ELF-1 (cell line): Measurements from ENCODE around the gene DNAJC4.

ENCODE experiments used
- DNase-seq: peaks from one replicate; pipeline ENCODE4 v3.0.0-alpha.2; 2016; ENCODE audit warnings: low read depth, low spot score

The DNAJC4 gene, protein sequence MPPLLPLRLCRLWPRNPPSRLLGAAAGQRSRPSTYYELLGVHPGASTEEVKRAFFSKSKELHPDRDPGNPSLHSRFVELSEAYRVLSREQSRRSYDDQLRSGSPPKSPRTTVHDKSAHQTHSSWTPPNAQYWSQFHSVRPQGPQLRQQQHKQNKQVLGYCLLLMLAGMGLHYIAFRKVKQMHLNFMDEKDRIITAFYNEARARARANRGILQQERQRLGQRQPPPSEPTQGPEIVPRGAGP

DNA sequence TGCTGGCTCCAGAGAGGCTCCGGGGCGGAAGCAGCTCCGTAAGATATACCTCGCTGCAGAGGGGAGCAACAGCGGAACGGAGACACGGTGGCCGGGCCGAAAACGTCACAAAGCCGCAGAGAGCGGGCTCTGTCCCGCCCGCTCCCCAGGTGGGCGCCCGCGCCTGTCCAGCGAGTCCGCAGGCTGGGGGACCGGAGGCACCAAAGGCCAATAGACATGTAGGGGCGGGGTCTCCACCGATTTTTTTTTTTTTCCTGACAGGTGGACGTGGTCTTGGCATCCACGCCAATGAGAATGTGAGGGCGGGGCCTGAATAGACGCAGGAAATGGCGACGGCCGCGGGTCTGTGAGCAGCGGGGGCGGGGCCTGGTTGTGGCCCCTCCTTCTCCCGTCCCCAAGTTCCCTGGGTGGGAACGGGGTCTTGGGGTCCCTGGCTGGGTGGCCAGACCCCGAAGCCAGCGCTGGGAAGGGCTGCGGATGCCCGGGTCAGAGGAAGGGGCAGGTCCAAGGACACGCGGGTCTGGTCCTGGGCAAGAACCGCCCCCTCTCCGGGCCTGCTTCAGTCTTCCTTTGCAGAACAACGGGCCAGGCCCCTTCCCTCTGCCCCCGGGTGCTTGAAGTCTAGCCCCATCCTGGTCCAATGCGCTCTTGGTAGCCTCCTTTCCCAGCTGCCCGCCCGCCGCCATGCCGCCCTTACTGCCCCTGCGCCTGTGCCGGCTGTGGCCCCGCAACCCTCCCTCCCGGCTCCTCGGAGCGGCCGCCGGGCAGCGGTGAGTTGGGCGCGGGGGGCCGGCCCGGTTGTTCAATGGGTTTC is at the start of gene DNAJC4:
Gene DNAJC4 (plus strand): TSS at position 378 of the 814 bp plus-strand sequence. CDS start 307 bp downstream, at position 685.
- DNase-seq: peak; percentile 97

DNA sequence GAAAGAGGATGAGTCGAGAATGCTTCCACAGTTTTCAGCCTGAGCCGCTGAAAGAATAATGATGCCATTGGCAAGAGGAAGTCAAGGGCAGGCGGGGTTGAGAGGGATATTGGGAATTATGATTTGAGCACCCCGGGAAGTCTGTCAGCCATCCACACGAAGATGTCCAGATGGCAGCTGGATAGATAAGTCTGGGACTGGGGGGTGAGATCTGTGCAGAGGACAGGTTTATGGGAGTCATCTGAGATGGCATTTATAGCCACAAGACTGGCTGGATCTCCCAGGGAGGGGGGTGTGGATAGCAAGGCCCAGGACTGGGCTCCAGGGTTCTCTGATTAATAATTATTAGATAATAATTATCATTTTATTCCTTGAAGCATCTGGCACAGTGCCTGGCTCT is 49.5 kb upstream of the DNAJC4 start:
- DNase-seq: no peak

DNA sequence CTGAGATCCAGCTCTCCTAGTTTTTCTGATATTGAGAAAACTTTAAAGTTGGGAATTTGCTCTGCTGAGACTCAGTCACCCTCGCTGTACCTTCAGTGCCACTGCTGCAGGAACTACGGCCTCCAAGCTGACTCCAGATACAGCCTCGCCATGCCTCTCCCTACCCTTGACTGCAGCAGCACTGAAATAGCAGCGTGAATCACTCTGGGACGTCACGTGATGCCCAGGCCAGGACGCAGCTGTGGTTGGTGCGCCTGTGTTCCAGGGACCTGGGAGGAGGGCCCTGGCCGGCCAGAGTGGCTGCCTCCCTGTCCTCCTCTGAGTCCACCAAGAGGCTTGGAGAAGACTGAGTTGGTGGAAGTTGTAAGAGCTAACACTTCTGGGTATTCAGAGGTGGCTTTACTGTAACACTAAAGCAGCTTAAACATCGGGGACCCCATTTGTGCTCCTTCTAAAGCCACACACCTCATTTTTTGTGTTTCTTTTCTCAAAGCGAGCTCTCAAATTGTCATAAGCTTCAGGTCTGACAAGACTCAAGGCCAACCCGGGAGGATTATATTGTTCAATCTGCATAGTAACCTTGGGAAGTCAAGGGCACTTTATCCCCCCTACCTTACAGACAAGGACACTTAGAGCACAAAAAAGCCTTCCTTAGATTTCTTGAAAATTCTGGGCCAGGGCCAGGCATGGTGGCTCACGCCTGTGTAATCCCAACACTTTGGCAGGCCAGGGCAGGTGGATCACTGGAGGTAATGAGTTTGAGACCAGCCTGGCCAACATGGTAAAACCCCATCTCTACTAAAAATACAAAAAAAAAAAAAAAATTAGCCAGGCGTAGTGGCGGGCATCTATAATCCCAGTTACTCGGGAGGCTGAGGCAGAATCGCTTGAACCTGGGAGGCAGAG is 48.6 kb upstream of the DNAJC4 start:
- DNase-seq: peak; percentile 91

DNA sequence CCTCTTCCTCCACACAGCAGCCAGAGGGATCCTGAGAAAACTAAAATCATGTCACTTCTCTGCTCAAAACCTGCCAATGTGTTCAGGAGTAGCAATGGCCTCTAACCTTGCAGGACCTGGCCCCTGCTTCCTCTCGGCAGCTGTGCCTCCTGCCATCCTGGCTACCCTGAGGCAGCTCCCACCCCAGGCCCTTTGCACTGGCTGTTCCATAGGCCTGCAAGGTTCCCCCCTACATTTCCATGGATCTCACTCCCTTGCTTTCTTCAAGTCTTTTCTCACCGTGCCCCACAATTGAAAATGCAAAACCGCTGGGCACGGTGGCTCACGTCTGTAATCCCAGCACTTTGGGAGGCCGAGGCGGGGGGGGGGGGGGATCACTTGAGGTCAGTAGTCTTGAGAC is 46.5 kb upstream of the DNAJC4 start:
- no peak for DNase-seq

DNA sequence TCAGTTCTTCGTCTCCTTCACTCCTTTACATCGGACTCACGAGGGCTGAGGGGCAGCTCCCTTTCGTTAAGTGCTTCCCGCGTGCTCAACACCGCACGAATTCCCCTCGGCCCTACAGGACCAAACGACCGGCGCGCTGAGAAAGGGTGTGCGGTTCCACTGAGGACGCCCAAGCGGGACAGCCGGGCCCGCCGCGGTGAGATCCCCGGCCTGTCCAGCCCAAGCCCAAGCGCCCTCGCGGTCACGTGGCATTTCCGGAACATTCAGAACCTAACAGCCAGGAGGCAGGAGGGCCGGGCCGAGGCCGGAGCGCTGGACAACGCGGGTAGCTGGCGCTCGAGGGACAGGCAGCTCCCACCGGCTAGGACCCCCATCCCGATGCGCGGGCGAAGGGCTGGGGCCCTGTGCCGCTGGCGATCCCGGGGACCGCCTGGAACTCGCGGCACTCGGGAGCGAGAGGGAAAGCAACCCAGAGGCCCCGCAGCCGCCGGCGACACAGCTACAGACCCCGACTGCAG is 45.1 kb upstream of the DNAJC4 start:
- no peak for DNase-seq

DNA sequence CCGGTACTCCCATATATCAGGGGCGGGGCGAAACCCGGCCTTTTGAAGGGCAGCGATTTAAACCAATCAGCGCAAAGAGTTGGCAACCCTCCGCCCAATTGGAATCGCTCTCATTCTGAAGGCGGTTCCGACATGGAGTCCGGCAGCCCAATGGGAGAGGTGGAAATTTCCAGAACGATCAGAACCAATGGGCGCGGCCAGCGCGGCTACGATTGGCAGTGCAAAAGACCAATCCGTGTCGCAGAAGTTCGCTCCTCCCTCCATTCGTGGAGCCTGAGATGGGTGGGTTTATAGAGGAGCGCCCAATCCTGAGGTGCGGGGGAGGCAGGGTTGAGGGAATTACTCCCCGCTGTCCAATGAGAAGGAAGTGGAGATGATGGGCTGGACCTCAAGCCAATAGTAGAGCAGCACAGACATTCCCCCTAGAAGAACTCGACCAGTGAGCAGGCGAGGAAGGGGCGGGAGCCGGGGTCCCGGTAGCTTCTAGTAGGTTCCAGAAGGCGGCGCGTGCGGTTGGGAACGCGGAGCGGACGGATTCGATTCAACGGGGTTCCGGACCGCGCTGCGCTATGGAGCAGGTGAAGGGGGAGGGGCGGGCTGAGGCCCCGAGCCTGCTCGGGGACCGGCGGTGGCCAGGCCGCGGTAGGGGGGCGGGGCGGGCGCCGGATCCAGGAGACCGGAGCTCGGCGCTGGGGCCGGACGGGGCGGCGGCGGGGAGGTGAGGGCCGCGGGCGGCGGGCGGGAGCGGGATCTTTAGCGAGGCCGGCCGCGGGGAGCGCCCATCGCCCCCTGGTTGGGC is 44.5 kb upstream of the DNAJC4 start, which contains the start of gene STIP1:
Gene STIP1 (plus strand): TSS at position 479 of the 799 bp plus-strand sequence. CDS start 91 bp downstream, at position 570.
- peak; percentile 100 for DNase-seq

DNA sequence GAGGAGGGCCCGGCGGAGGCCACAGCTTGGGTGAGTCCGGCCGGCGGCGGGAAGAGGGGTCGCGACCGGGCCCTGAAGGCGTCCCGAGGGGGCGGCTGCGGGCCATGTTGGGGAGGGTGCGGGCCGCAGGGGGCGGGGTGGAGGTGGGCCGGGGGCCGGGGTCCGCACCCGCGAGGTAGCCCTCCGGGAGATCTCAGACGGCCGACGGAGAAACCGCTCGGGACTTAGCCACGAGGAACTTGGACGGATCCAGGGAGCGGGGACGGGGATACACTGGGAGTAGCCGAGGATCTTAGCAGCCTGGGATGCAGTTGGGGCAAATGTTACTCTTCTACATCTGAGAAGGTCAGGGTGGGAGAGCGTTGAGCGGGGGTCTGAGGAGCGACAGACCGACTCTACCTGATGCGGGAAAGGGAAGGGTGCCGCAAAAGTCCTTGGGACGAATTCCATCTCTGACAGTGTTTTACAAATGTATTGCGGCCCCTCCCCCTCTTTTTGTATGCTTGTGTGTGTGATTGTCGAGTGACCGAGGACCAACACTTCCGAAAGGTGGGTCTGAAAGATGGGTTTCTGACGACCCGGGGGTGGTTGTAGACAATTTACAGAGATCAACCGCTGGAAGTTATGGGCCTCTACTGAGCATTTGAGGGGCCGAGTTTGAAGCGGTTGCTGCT is 43.7 kb upstream of the DNAJC4 start:
- DNase-seq: no peak

DNA sequence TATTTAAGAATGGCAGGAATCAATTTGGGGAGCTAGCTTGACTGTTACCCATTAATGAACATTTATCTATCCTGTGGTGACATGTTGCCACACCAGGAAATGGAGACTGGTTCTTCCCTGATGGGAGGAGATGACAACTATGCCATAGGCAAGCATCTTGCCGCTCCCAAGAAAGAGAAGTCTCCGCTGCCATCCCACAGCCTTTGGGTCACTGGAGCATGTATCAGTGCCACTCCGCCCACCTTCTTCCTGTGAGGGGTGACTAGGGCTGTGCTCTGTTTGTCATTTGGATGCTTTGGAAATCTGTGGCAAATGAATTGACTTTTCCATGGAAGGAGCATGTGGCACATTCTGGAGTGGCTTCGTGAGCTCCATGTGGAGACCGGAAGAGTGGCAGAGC is 37.9 kb upstream of the DNAJC4 start:
- no peak for DNase-seq

DNA sequence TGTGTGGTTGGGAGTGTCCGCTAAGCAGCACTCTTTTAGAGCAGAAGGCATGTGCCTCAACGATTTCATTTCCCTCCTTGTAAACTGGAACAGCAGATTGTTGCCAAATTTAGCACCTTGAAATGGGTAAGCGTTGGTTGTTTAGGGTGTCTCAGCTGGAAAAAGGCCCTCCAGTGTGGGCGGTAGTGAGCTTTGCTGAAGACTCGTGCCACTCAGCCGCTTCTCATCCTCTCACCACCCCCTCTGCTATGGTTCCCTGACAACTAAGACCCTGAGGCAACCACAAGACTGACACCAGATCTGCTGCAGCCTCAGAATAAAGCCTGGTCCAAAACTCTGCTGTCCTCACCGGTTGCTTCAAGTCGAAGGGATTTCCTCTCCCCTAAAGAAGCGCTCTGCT is 33.7 kb upstream of the DNAJC4 start:
- DNase-seq: no peak

DNA sequence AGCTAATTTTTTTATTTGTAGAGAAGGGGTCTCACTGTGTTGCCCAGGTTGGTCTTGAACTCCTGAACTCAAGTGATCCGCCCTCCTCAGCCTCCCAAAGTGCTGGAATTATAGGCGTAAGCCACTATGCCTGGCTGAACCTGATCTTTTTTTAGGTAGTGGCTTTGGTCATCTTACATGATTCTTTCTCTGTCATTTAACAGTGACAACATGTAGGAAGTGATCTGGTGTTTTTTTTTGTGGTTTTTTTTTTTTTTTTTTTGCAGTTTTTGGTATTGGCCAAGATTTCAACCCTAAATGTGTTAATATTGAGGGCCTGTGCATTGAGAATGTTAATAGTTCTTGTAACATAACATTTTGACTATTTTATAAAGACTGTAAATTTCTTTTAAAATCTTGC is 31.8 kb upstream of the DNAJC4 start:
- DNase-seq: no peak

DNA sequence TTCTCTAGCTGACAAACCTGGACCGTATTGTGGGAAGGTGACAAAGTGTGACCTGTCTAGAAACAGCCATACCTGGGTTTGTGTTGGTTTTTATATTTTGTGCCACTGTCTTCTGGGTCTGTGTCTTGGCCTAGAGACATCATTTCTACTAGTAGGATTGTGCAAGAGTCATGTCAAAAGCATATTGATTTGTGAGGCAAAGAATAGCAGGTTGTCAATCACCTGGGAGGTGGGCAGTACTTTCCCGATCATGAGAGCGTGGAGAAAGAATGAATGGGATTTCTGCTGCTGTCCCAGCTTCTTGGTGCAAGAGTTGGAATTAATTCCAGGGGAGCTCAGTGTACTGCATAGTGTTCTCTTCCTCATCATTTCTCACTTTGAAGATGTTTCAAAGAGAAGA is 28.8 kb upstream of the DNAJC4 start:
- DNase-seq: no peak

DNA sequence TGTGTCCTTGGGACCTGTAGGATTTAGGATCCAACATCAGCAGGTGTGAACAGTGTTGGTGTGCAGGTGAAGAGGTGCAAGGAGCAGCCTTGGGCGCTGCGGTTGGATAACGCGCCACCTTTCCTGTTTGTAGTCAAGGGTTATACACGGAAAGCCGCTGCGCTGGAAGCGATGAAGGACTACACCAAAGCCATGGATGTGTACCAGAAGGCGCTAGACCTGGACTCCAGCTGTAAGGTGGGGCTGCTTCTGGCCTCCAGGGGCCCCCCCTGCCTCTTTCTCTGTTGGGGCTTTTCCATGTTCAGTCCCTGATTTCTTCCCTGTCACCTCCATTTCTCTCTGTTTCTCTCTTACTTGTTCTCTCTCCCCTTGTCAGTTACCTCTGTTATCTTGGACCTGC is 27.4 kb upstream of the DNAJC4 start:
- DNase-seq: no peak

DNA sequence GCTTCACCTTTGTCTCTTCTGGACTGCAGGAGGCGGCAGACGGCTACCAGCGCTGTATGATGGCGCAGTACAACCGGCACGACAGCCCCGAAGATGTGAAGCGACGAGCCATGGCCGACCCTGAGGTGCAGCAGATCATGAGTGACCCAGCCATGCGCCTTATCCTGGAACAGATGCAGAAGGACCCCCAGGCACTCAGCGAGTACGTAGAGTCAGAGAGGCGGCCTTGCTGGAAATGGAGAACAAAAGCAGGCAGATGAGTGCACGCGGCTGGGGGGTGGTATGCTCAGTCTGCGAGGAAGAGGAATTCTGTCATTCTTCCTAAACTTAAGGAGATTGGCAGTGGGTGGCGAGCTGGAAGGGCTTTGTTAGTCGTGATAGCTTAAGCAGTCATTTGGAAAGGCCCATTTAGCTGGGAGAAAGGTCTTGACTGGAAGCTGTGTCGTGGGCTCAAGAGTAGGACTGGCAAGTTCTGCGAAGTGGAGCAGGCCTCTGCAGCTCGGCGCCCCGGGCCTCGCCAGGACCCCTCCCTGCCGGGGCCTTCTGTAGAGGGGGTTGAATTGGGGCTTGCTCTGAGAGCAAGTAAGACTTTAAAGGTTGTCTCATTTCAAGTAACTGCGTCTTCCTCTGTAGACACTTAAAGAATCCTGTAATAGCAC is 26.8 kb upstream of the DNAJC4 start:
- DNase-seq: no peak

DNA sequence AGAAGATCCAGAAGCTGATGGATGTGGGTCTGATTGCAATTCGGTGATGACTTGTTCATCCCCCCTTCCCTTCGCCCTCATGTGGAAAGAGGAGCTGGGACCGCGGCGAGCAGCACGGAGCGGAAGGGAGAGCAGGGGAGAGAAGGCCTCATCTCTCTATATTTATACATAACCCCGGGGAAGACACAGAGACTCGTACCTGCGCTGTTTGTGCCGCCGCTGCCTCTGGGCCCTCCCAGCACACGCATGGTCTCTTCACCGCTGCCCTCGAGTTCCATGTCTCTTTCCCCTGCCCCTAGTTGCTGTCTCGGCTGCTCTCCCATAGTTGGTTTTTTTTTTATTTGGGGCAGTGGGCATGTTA is 26.3 kb upstream of the DNAJC4 start:
- DNase-seq: no peak

DNA sequence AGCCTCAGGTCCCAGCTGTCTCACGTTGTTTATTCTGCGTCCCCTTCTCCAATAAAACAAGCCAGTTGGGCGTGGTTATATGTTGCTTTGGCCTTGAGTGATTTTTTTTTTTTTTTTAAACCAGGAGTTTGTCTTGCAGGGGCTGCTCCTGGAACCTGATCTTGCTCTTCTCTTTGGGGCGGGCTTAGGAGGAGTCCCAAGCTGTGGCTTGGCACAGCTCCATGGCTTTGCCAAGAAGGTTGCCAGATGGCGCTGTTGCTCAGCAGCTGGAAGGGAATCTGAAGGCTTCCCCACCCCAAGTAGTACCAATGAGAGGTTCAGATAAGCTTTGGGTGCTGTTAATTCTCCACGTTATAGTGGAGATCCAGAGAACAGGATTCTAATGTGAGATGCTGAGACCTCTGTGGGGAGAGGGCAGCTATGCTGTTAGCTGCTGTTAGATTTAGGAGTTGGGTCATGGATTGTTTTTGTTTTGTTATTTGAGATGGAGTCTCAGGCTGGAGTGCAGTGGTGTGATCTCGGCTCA is 25.8 kb upstream of the DNAJC4 start:
- DNase-seq: peak; percentile 75

DNA sequence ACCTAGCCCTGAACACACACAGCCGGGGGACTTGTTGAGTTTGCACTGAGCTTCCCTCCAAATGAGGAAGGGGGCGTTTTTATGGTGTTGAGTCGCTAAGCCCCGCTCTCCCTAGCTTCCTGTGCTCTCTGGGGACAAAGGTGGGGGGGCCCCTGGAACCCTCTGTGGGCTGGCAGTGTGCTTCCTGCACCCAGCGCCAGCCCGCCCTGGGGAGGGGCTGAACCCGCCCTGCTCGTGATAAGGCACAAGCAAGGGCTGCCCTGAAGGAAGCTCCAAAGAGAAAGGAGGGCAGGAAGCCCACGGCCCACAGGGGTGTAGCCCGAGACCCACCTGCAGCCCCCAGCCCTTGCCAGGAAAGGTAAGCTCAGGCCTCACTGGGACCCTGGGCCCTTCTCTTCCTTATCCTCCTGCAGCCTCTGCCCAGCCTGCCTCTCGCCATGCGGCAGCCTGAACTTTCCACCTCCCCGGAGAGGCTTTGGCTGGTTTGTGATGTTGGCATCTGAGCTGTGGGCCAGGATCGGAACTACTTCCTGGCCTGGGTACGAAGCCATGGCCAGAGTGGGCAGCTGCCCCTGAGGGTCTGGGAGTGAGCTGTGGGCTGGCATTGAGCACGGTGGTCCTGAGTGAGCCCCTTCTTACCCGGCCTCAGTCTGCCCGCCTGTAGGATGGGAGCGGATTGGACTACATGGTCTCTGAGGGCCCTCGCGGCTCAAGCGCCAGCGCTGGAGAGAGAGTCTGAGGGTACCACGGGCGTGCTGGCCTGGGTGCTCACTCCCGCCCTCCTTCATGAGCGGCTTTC is 23.7 kb upstream of the DNAJC4 start, which contains the start of gene FERMT3:
Gene FERMT3 (plus strand): TSS at position 265 of the 799 bp plus-strand sequence. CDS start 644 bp downstream, outside the sequence.
- DNase-seq: no peak

DNA sequence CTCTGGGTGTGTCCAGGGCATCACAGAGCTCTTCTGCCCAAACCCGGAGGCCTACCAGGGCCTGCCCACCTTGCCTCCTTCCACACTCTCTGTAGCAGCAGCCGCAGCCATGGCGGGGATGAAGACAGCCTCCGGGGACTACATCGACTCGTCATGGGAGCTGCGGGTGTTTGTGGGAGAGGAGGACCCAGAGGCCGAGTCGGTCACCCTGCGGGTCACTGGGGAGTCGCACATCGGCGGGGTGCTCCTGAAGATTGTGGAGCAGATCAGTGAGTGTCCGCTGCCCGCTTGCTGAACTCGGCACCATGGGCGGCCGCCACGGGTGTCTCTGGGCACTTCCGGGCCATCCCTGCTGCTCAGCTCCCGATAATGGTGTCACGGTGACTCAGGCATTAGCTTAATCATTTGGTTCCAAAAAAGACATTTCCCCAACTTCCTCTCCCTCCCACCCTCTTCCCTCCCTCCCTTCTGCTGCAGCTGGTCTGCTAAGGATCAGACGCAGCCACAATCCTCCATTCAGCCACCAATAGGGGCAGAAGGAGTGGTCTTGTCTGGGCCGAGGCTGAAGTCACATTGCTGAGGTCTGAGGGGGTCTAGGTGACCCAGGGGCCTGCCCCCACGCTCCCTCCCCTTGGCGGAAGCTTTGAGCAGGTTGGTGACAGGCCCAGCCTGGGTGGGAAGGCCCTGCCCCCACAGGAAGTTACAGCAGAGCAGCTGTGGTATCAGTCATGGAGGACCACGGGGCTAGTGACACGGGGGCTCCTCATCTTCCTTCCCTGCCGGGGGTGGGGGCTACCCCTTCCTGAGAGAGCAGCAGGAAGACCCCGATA is 22.9 kb upstream of the DNAJC4 start:
- DNase-seq: no peak
